ENCODE results near the gene SLC7A6.

SLC7A6 gene

DNA sequence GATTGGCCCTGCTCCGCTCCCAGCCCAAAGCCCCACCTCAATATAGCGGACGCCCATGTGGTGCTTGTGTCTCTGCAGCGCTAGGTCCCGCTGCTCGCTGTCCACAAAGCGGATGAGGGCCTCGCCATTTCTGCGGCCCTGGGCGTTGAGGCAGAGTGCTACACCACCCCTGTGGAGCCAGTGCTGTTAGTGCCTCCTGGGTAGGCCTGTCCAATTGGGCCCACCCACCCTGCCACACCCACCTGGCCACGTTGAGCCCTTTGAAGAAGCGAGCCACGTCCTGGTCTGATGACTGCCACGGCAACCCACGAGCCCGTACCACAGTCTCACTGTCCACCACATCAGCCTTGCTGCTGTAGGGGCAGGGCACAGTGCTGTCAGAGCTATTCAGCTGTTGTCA, 32.0 kb upstream of the SLC7A6 start:
- no peak for TF ChIP-seq EZH2 (IDR thresholded peaks at IDR 0.05; ENCODE audit: borderline replicate concordance, low read depth, low read length, severe bottlenecking)
- H3K9ac ChIP-seq (ENCODE audit: low read depth, low read length): no peak overlapping the region
- no peak overlapping the region for H3K4me2 ChIP-seq (ENCODE audit: insufficient read depth, low read length)
- no peaks in the 10 kb centered on the region for H3K9me3 ChIP-seq (ENCODE audit: insufficient read depth, low read length, severe bottlenecking)
- H4K20me1 ChIP-seq (ENCODE audit: insufficient read depth, low read length): peaks cover 12% of the 10 kb centered on the region
- no peak overlapping the region for H3K27ac ChIP-seq (ENCODE audit: low read length)
- H3K36me3 ChIP-seq (ENCODE audit: insufficient read depth, low read length): peaks cover 45% of the 10 kb centered on the region
- H3K4me3 ChIP-seq (ENCODE audit: low read depth in 1 of 2, low read length in 2 of 2): no peak overlapping the region
- H3K27me3 ChIP-seq (ENCODE audit: insufficient read depth, low read length, poor library complexity): no peaks in the 10 kb centered on the region
- no peaks in the 10 kb centered on the region for H3K4me1 ChIP-seq (ENCODE audit: insufficient read depth, low read length)
- no peak overlapping the region for H2AFZ ChIP-seq (ENCODE audit: low read depth, low read length)
- no peaks in the 10 kb centered on the region for H3K79me2 ChIP-seq (ENCODE audit: insufficient read depth, low read length)
- no peak for ATAC-seq (ENCODE audit: insufficient read depth, low read depth)
- DNase-seq: no peak

DNA sequence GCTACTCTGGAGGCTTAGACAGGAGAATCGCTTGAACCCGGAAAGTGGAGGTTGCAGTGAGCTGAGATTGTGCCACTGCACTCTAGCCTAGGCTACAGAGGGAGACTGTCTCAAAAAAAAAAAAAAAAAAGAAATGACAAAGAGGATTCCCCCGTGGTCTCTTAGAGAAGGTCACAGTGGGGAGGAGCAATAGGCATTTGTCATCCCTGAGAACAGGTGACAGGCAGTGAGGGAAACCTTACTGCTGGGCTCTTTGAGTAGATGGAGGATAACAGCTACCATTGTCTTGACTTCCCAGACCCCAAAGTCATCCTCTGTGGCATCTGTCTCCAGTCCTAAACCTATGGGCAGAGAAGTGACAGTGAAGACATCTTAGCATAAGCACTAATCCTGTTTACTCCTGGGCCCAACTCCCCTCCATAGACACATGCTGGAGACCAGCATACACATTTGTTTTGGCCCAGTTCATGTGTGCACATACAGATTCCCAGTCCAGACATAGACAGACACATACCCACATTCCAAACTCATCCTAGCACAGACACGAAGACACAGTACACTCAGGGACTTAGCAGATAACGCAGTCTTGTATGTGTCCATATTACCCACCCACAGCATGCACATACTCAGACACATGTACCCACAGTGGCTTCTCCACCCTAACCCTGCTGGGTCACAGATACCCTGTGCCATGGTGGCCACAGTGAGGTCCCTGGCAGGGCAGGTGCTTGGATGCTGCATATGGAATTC, 31.1 kb upstream of the SLC7A6 start:
- no peak overlapping the region for H2AFZ ChIP-seq (ENCODE audit: low read depth, low read length)
- no peak overlapping the region for H3K4me3 ChIP-seq (ENCODE audit: low read depth in 1 of 2, low read length in 2 of 2)
- peaks cover 36% of the 10 kb centered on the region for H3K36me3 ChIP-seq (ENCODE audit: insufficient read depth, low read length)
- H3K27me3 ChIP-seq (ENCODE audit: insufficient read depth, low read length, poor library complexity): no peaks in the 10 kb centered on the region
- TF ChIP-seq, protein P1, sequence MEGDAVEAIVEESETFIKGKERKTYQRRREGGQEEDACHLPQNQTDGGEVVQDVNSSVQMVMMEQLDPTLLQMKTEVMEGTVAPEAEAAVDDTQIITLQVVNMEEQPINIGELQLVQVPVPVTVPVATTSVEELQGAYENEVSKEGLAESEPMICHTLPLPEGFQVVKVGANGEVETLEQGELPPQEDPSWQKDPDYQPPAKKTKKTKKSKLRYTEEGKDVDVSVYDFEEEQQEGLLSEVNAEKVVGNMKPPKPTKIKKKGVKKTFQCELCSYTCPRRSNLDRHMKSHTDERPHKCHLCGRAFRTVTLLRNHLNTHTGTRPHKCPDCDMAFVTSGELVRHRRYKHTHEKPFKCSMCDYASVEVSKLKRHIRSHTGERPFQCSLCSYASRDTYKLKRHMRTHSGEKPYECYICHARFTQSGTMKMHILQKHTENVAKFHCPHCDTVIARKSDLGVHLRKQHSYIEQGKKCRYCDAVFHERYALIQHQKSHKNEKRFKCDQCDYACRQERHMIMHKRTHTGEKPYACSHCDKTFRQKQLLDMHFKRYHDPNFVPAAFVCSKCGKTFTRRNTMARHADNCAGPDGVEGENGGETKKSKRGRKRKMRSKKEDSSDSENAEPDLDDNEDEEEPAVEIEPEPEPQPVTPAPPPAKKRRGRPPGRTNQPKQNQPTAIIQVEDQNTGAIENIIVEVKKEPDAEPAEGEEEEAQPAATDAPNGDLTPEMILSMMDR (IDR thresholded peaks at IDR 0.05; ENCODE audit: borderline replicate concordance, extremely low read depth, low read length, poor library complexity, severe bottlenecking): no peak
- TF ChIP-seq EZH2 (IDR thresholded peaks at IDR 0.05; ENCODE audit: borderline replicate concordance, low read depth, low read length, severe bottlenecking): no peak
- no peak overlapping the region for H3K9ac ChIP-seq (ENCODE audit: low read depth, low read length)
- H4K20me1 ChIP-seq (ENCODE audit: insufficient read depth, low read length): peaks cover 12% of the 10 kb centered on the region
- no peak overlapping the region for H3K27ac ChIP-seq (ENCODE audit: low read length)
- no peaks in the 10 kb centered on the region for H3K79me2 ChIP-seq (ENCODE audit: insufficient read depth, low read length)
- no peak for DNase-seq
- ATAC-seq (ENCODE audit: insufficient read depth, low read depth): no peak
- H3K4me2 ChIP-seq (ENCODE audit: insufficient read depth, low read length): no peak overlapping the region
- H3K4me1 ChIP-seq (ENCODE audit: insufficient read depth, low read length): no peaks in the 10 kb centered on the region
- no peaks in the 10 kb centered on the region for H3K9me3 ChIP-seq (ENCODE audit: insufficient read depth, low read length, severe bottlenecking)

DNA sequence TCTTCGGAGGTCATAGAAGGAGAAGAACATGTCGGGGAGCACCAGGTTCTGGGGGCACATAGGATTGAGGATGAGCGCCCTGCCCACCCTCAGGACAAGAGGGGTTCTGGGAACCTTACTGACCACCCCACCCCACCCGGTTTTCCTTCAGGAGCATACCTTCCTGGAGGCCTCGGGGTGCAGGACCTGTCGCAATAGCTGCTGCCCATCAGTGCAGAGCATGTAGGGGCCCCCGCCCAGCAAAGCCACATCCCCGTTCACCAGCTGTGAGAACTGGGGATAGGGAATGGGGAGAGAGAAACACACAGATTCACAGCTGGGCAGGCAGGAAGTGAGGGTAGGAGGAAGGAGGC, 30.5 kb upstream of the SLC7A6 start:
- H3K9ac ChIP-seq (ENCODE audit: low read depth, low read length): no peak overlapping the region

More for the DNA sequence above, 30.5 kb upstream of the SLC7A6 start:
- no peaks in the 10 kb centered on the region for H3K4me1 ChIP-seq (ENCODE audit: insufficient read depth, low read length)
- no peak overlapping the region for H3K27ac ChIP-seq (ENCODE audit: low read length)
- TF ChIP-seq EZH2 (IDR thresholded peaks at IDR 0.05; ENCODE audit: borderline replicate concordance, low read depth, low read length, severe bottlenecking): no peak
- TF ChIP-seq, protein P1 (IDR thresholded peaks at IDR 0.05; ENCODE audit: borderline replicate concordance, extremely low read depth, low read length, poor library complexity, severe bottlenecking): no peak
- H2AFZ ChIP-seq (ENCODE audit: low read depth, low read length): no peak overlapping the region
- ATAC-seq (ENCODE audit: insufficient read depth, low read depth) (peak; percentile 39; the same call in 2 of the 3 replicates), DNase-seq (peak; percentile 38)
- peaks cover 30% of the 10 kb centered on the region for H3K36me3 ChIP-seq (ENCODE audit: insufficient read depth, low read length)
- no peaks in the 10 kb centered on the region for H3K9me3 ChIP-seq (ENCODE audit: insufficient read depth, low read length, severe bottlenecking)
- H3K4me3 ChIP-seq (ENCODE audit: low read depth in 1 of 2, low read length in 2 of 2): no peak overlapping the region
- no peaks in the 10 kb centered on the region for H3K79me2 ChIP-seq (ENCODE audit: insufficient read depth, low read length)
- H3K27me3 ChIP-seq (ENCODE audit: insufficient read depth, low read length, poor library complexity): no peaks in the 10 kb centered on the region
- H4K20me1 ChIP-seq (ENCODE audit: insufficient read depth, low read length): peaks cover 12% of the 10 kb centered on the region
- no peak overlapping the region for H3K4me2 ChIP-seq (ENCODE audit: insufficient read depth, low read length)

Data from DND-41 (cell line).